Heart left ventricle (tissue), 16 donors: ENCODE data around the gene MRPL38. TPM values are rescaled to one million over a fixed set of nuclear protein-coding genes. Genes with fewer than 3 reads are reported as not detected.

Experiments
- ATAC-seq, 4 donors: fragments of 200-7000 bp; cut with Tn5 transposase; one replicate each; pipeline ENCODE4 v1.9.1; 2020 to 2022; ENCODE audit warnings: moderate library complexity in 4 of 4, mild to moderate bottlenecking in 3 of 4, moderate number of reproducible peaks in 1 of 4
- DNase-seq, 5 donors: peaks; one replicate each; pipeline ENCODE4 v3.0.0-alpha.2; 2020
- H3K27ac ChIP-seq, 12 donors: fragments of 200-600 bp; sonication (generic) in 4 of 12; one replicate each; pipeline versions ENCODE4 v1.5.0 to v1.8.0; 2016 to 2022; ENCODE audit warnings: mild to moderate bottlenecking in 2 of 12
- H3K27me3 ChIP-seq, 9 donors: fragments of 200-600 bp; sonication (generic) in 2 of 9; one replicate each; pipeline versions ENCODE4 v1.5.1 to v1.8.0; 2016 to 2022; ENCODE audit warnings: mild to moderate bottlenecking in 3 of 9
- H3K36me3 ChIP-seq, 9 donors: fragments of 200-600 bp; sonication (generic) in 2 of 9; one replicate each; pipeline versions ENCODE4 v1.5.0 to v1.8.0; 2018 to 2022; ENCODE audit warnings: mild to moderate bottlenecking in 2 of 9
- H3K4me1 ChIP-seq, 12 donors: fragments of 200-600 bp; sonication (generic) in 4 of 12; one replicate each; pipeline versions ENCODE4 v1.5.0 to v1.8.0; 2016 to 2022; ENCODE audit warnings: mild to moderate bottlenecking in 3 of 12
- H3K4me3 ChIP-seq, 12 donors: fragments of 200-600 bp; sonication (generic) in 4 of 12; one replicate each; pipeline versions ENCODE4 v1.5.0 to v1.8.0; 2017 to 2022; ENCODE audit warnings: mild to moderate bottlenecking in 9 of 12, moderate library complexity in 4 of 12
- H3K9me3 ChIP-seq, 12 donors: fragments of 200-600 bp; sonication (generic) in 4 of 12; one replicate each; pipeline versions ENCODE4 v1.5.0 to v1.8.0; 2016 to 2022; ENCODE audit warnings: mild to moderate bottlenecking in 1 of 12
- POLR2A ChIP-seq, 2 donors: fragments of 450-650 bp; IDR thresholded peaks; one replicate each; pipeline ENCODE4 v1.6.1; 2017; ENCODE audit warnings: antibody characterized with exemption in 2 of 2, mild to moderate bottlenecking in 2 of 2, moderate library complexity in 2 of 2
- WGBS, 4 donors: extraction: QIAGEN DNeasy Blood & Tissue Kit in 2 of 4; methylation state at CpG; one replicate each; pipeline versions ENCODE4 v1.1.5 to v1.1.7; 2013 to 2018; 5-methylcytosine and 5-hydroxymethylcytosine counted together
- intact Hi-C, 10 donors: fragments of 100-400 bp; cut with DNase I; formaldehyde crosslinking; loops; one replicate each; pipeline versions ENCODE4 v1.11.1 to v1.14.2; 2022
- polyA plus RNA-seq, 2 donors: library from polyadenylated mRNA; stranded (reverse); fragments of 200-250 nt; gene quantifications; one replicate each; pipeline ENCODE4 v1.2.3, GENCODE V29; 2013
- total RNA-seq, 9 donors: library from RNA; depleted of rRNA in 2 of 9; stranded (reverse); fragments of >200 nt in 2 of 9; fragmentation: NEBNext Ultra II Directional in 3 of 9; extraction: Animal tissue kit (Norgen Biotek cat#: 25700) in 3 of 9; gene quantifications; one replicate each; pipeline versions ENCODE4 v1.1.0 to v1.2.4, GENCODE V29; 2016 to 2023
- TF ChIP-seq, protein P1 (sequence below), 12 donors: fragments of 200-600 bp; sonication (generic) in 4 of 12; IDR thresholded peaks; one replicate each; pipeline versions ENCODE4 v1.5.0 to v1.8.0; 2018 to 2022; ENCODE audit warnings: antibody characterized with exemption in 12 of 12, mild to moderate bottlenecking in 5 of 12
- donor health status: ischemic (EF 13 %, LVEDD 7.1; RV severe dilation, severe dysfunction).
- donor health status: healthy with polysubstance abuse.
- donor health status: DM: no; HTN: yes; CAD: no.
- donor health status: DM: no; HTN: no; CAD: no.
- donor health status: ischemic (EF 25% LVEDD 6.9; RV normal size, moderate dysfunction).
- donor health status: ischemic (EF 25% LVEDD 5.7; RV mildly dilated, moderate dysfunction).
- donor health status: healthy.
- donor health status: DM: yes; HTN: yes; CAD: no.
- donor health status: ischemic (EF 35%, LVEDD 5.7; RV mildly dilated, moderate dysfunction).
- donor health status: nonischemic (EF 11% LVEDD 7.7; RV severe dilation, severe dysfunction).
- donor health status: DM: yes; HTN: yes; CAD: no.
- donor health status: PGD.
- donor health status: ischemic (EF 29% LVEDD 5.4; RV normal size, mild dysfunction).
- donor health status: nonischemic (EF 23%, LVEDD 6.1; RV moderate dilation, normal function).

MRPL38 gene
- total and polyA plus RNA-seq, 11 donors: 54.8 to 126 (median 106) TPM

- 82 to 100% (median 95%) methylated on average over 2 to 11 of the region's 11 CpGs for WGBS, 4 donors
- DNase-seq: no peak
These were observed 20.4 kb upstream of the MRPL38 start for GRCh38 chr17:75925103-75925502.

DNA sequence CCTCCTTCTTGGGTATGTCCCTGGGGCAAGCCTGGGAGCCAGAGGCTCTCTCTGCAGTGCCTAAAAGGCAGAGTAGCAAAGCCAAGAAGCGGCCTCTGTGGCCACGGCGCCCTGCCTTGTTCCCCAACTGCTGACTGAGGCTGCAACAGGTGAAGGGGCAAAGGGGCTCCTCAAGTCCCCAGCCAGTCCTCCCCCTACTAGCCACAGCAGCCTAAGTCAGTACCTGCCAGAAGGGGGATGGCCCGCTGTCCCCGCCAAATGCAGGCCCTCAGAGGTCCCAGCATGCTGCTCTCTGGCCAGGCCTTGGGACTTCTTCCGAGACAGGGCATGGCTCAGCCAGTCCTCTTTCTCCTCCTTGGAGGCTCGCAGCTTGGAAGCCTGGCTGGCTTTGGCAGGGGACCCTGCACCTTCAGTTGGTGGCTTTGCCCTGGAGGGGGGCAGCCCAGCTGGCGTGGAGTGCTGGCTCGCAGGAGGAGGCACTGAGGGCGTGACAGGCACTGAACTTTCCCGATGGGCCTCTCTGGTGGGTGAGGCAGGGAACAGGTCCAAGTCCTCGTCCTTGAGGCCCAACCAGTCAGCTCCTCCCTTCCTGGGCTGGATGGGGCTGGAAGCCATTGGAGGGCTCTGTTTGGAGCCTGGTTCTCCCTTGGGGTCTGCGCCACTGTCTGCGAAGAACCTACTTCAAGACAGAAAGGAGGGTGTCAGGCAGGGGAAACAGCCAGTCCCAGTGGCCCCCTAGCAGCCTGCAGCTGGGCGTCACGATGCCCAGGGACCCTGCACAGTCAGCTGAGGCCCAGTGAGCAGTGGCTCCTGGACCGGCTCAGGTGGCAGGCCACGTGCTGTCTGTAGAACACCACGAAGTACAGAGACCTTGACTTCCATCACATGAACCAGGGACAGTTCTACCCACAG lies 18.5 kb upstream of the MRPL38 start:
- Histone ChIP-seq H3K27ac (no peak overlapping the region), H3K4me3 (no peak overlapping the region), H3K4me1 (peaks cover 0 to 5% (median 0%) of the 10 kb centered on the region in 12 donors), H3K9me3 (no peaks in the 10 kb centered on the region), H3K27me3 (no peaks in the 10 kb centered on the region), H3K36me3 (peaks cover 0 to 29% (median 8%) of the 10 kb centered on the region in 9 donors)
- TF ChIP-seq, protein P1, sequence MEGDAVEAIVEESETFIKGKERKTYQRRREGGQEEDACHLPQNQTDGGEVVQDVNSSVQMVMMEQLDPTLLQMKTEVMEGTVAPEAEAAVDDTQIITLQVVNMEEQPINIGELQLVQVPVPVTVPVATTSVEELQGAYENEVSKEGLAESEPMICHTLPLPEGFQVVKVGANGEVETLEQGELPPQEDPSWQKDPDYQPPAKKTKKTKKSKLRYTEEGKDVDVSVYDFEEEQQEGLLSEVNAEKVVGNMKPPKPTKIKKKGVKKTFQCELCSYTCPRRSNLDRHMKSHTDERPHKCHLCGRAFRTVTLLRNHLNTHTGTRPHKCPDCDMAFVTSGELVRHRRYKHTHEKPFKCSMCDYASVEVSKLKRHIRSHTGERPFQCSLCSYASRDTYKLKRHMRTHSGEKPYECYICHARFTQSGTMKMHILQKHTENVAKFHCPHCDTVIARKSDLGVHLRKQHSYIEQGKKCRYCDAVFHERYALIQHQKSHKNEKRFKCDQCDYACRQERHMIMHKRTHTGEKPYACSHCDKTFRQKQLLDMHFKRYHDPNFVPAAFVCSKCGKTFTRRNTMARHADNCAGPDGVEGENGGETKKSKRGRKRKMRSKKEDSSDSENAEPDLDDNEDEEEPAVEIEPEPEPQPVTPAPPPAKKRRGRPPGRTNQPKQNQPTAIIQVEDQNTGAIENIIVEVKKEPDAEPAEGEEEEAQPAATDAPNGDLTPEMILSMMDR (IDR thresholded peaks at IDR 0.05): no peak
- TF ChIP-seq POLR2A (IDR thresholded peaks at IDR 0.05): no peak
- 79 to 84% (median 80%) methylated on average over 11 to 19 of the region's 19 CpGs for WGBS, 4 donors
- DNase-seq (no peak), ATAC-seq (peak in 1 of 4 donors; percentile 21)
- intact Hi-C loops: no loop called here

More at GRCh38 chr17:75925103-75925502, 20.4 kb upstream of the MRPL38 start:
- TF ChIP-seq, protein P1 (IDR thresholded peaks at IDR 0.05): no peak
- TF ChIP-seq POLR2A (IDR thresholded peaks at IDR 0.05): no peak
- ATAC-seq: no peak
- Histone ChIP-seq H3K27ac (no peak overlapping the region), H3K9me3 (no peaks in the 10 kb centered on the region), H3K4me1 (peaks cover 0 to 5% (median 0%) of the 10 kb centered on the region in 12 donors), H3K4me3 (no peak overlapping the region), H3K27me3 (no peaks in the 10 kb centered on the region), H3K36me3 (peaks cover 0 to 24% (median 1%) of the 10 kb centered on the region in 9 donors)
- intact Hi-C loops: no loop called here

GRCh38 chr17:75922173-75922961 lies 17.7 kb upstream of the MRPL38 start:
- intact Hi-C loops: no loop called here
- ATAC-seq (no peak), DNase-seq (no peak)
- Histone ChIP-seq H3K27ac (no peak overlapping the region), H3K9me3 (no peaks in the 10 kb centered on the region), H3K36me3 (peaks cover 0 to 27% (median 8%) of the 10 kb centered on the region in 9 donors), H3K27me3 (no peaks in the 10 kb centered on the region), H3K4me1 (peaks cover 0 to 3% (median 0%) of the 10 kb centered on the region in 12 donors), H3K4me3 (no peak overlapping the region)
- 81 to 90% (median 83%) methylated on average over 16 to 18 of the region's 18 CpGs for WGBS, 4 donors
- TF ChIP-seq POLR2A (IDR thresholded peaks at IDR 0.05): no peak
- TF ChIP-seq, protein P1 (IDR thresholded peaks at IDR 0.05): no peak

- ATAC-seq: no peak
- no peak overlapping the region for H3K27ac ChIP-seq
- intact Hi-C loops: no loop called here
- H3K4me3 ChIP-seq: no peak overlapping the region
- no peaks in the 10 kb centered on the region for H3K27me3 ChIP-seq
- H3K4me1 ChIP-seq: no peaks in the 10 kb centered on the region
- TF ChIP-seq, protein P1 (IDR thresholded peaks at IDR 0.05): no peak
- no peak for TF ChIP-seq POLR2A (IDR thresholded peaks at IDR 0.05)
- DNase-seq: no peak
- peaks cover 0 to 19% (median 7%) of the 10 kb centered on the region in 9 donors for H3K36me3 ChIP-seq
- H3K9me3 ChIP-seq: no peaks in the 10 kb centered on the region
- WGBS, 4 donors: 96 to 97% (median 97%) methylated on average over 11 to 15 of the region's 15 CpGs
These were observed 16.9 kb upstream of the MRPL38 start for GRCh38 chr17:75921596-75921995.
